D341Med (cell line): ENCODE data around the gene GNAQ.

ENCODE experiments used
- DNase-seq: peaks from one replicate; pipeline ENCODE4 v3.0.0; 2012; ENCODE audit warnings: low spot score

Gene GNAQ

GRCh38 chr9:77843076-77843870 lies 188.3 kb downstream of the GNAQ start:
- no peak for DNase-seq

GRCh38 chr9:77841739-77842386 lies 189.7 kb downstream of the GNAQ start:
- no peak for DNase-seq

- DNase-seq = no peak
Measured at GRCh38 chr9:77839459-77840140, 192.0 kb downstream of the GNAQ start.

GRCh38 chr9:77838986-77839385 lies 192.6 kb downstream of the GNAQ start:
- no peak for DNase-seq

GRCh38 chr9:77834898-77835488 lies 196.6 kb downstream of the GNAQ start:
- DNase-seq = no peak

GRCh38 chr9:77833561-77834429 lies 197.8 kb downstream of the GNAQ start:
- no peak for DNase-seq

- DNase-seq = no peak
Measured at GRCh38 chr9:77832639-77833038, 199.0 kb downstream of the GNAQ start.

GRCh38 chr9:77831781-77832180 lies 199.8 kb downstream of the GNAQ start:
- DNase-seq = no peak

- no peak for DNase-seq
Measured at GRCh38 chr9:77830618-77831285, 200.9 kb downstream of the GNAQ start.

- no peak for DNase-seq
Measured at GRCh38 chr9:77829420-77829819, 202.2 kb downstream of the GNAQ start.

- DNase-seq = no peak
Measured at GRCh38 chr9:77827104-77827784, 204.4 kb downstream of the GNAQ start.

GRCh38 chr9:77826621-77827020 lies 205.0 kb downstream of the GNAQ start:
- DNase-seq = no peak

GRCh38 chr9:77826116-77826515 lies 205.5 kb downstream of the GNAQ start:
- no peak for DNase-seq

- no peak for DNase-seq
Measured at GRCh38 chr9:77825361-77825760, 206.2 kb downstream of the GNAQ start.

GRCh38 chr9:77820293-77820954 lies 211.2 kb downstream of the GNAQ start:
- DNase-seq = no peak

GRCh38 chr9:77819657-77820056 lies 212.0 kb downstream of the GNAQ start:
- DNase-seq = no peak

- DNase-seq = no peak
Measured at GRCh38 chr9:77817590-77818311, 213.9 kb downstream of the GNAQ start.

GRCh38 chr9:77816641-77817341 lies 214.8 kb downstream of the GNAQ start:
- DNase-seq = no peak

- DNase-seq = no peak
Measured at GRCh38 chr9:77815260-77815659, 216.4 kb downstream of the GNAQ start.
